WTC11 (cell line): ENCODE measurements around the gene TMEM243. TPM values are rescaled to one million over a fixed set of nuclear protein-coding genes. Genes with fewer than 3 reads are reported as not detected.
"Not testable (repeated sequence)": the region's sequence is repeated elsewhere in the genome, so short reads cannot be mapped to it uniquely, and the experiment has no call there.

Source experiments
- ATAC-seq: fragments of 200-7000 bp; cut with Tn5 transposase; 2 replicates; pipeline ENCODE4 v1.10.0; 2021; ENCODE audit warnings: mild to moderate bottlenecking, moderate library complexity
- CTCF ChIA-PET: fragments of 300-600 bp; sonication (Branson Sonifier 250); formaldehyde crosslinking; loops from one replicate; lab custom pipeline; 2021; ENCODE audit warnings: antibody characterized with exemption; lab: Charles Lee
- POLR2A ChIA-PET: fragments of 350-600 bp; sonication (Branson Sonifier 250); formaldehyde crosslinking; loops from one replicate; lab custom pipeline; 2021; ENCODE audit warnings: antibody characterized with exemption; lab: Charles Lee
- DNase-seq: peaks from one replicate; pipeline ENCODE4 v3.0.0; 2021; ENCODE audit warnings: low spot score
- H3K27ac Mint-ChIP-seq: 2 replicates; pipeline ENCODE4 v1.8.0; 2021; ENCODE audit warnings: mixed read lengths
- H3K27me3 Mint-ChIP-seq: 2 replicates; pipeline ENCODE4 v1.8.0; 2021; ENCODE audit warnings: low read depth, mild to moderate bottlenecking, moderate library complexity, mixed read lengths
- H3K36me3 Mint-ChIP-seq: 2 replicates; pipeline ENCODE4 v1.8.0; 2021; ENCODE audit warnings: mixed read lengths
- H3K4me1 Mint-ChIP-seq: 2 replicates; pipeline ENCODE4 v1.8.0; 2022; ENCODE audit warnings: mixed read lengths
- H3K4me3 Mint-ChIP-seq: 2 replicates; pipeline ENCODE4 v1.8.0; 2021; ENCODE audit warnings: mild to moderate bottlenecking, moderate library complexity, mixed read lengths
- H3K9me3 Mint-ChIP-seq: 2 replicates; pipeline ENCODE4 v1.8.0; 2021; ENCODE audit warnings: mixed read lengths
- CREM ChIP-seq: sonication (generic); formaldehyde crosslinking; IDR thresholded peaks from 2 replicates; pipeline ENCODE4 v1.8.1; 2022; ENCODE audit warnings: mild to moderate bottlenecking, missing genetic modification reagents, moderate library complexity
- E2F1 ChIP-seq: sonication (generic); formaldehyde crosslinking; IDR thresholded peaks from 2 replicates; pipeline ENCODE4 v1.8.0; 2022; ENCODE audit warnings: mild to moderate bottlenecking, missing genetic modification reagents
- ESRRA ChIP-seq: sonication (generic); formaldehyde crosslinking; IDR thresholded peaks from 2 replicates; pipeline ENCODE4 v1.8.1; 2022; ENCODE audit warnings: mild to moderate bottlenecking, missing genetic modification reagents, borderline replicate concordance
- FOXK1 ChIP-seq: sonication (generic); formaldehyde crosslinking; IDR thresholded peaks from 2 replicates; pipeline ENCODE4 v1.8.0; 2022; ENCODE audit warnings: mild to moderate bottlenecking, moderate library complexity, missing genetic modification reagents
- GABPB1 ChIP-seq: sonication (generic); formaldehyde crosslinking; IDR thresholded peaks from 2 replicates; pipeline ENCODE4 v1.8.1; 2023; ENCODE audit warnings: mild to moderate bottlenecking, missing genetic modification reagents
- OVOL2 ChIP-seq: fragments of 250-450 bp; sonication (Bioruptor Pico); IDR thresholded peaks from 2 replicates; pipeline ENCODE4 v1.9.0; 2021; ENCODE audit warnings: mild to moderate bottlenecking, borderline replicate concordance
- USF1 ChIP-seq: sonication (generic); formaldehyde crosslinking; IDR thresholded peaks from 2 replicates; pipeline ENCODE4 v1.8.0; 2022; ENCODE audit warnings: mild to moderate bottlenecking, missing genetic modification reagents
- ZBTB21 ChIP-seq: sonication (generic); formaldehyde crosslinking; IDR thresholded peaks from 2 replicates; pipeline ENCODE4 v1.8.1; 2023; ENCODE audit warnings: mild to moderate bottlenecking, missing genetic modification reagents, borderline replicate concordance
- ZNF138 ChIP-seq: sonication (generic); formaldehyde crosslinking; conservative IDR thresholded peaks from 2 replicates; pipeline ENCODE4 v1.8.1; 2022; ENCODE audit warnings: mild to moderate bottlenecking, moderate library complexity, missing genetic modification reagents
- ZNF219 ChIP-seq: sonication (generic); formaldehyde crosslinking; IDR thresholded peaks from 2 replicates; pipeline ENCODE4 v1.8.0; 2023; ENCODE audit warnings: missing genetic modification reagents, mild to moderate bottlenecking, borderline replicate concordance
- ZNF423 ChIP-seq: fragments of 250-450 bp; sonication (Bioruptor Pico); IDR thresholded peaks from 2 replicates; pipeline ENCODE4 v2.1.2; 2022; ENCODE audit warnings: mild to moderate bottlenecking, moderate library complexity
- ZNF512 ChIP-seq: sonication (generic); formaldehyde crosslinking; IDR thresholded peaks from 2 replicates; pipeline ENCODE4 v1.8.1; 2022; ENCODE audit warnings: missing genetic modification reagents, borderline replicate concordance
- total RNA-seq: library from RNA; stranded (reverse); gene quantifications from 3 replicates; pipeline ENCODE4 v1.2.3, GENCODE V29; 2021
- TF ChIP-seq, protein P1 (sequence below): fragments of 250-450 bp; sonication (Bioruptor Pico); IDR thresholded peaks from 2 replicates; pipeline ENCODE4 v1.9.0; 2021; ENCODE audit warnings: moderate library complexity, mild to moderate bottlenecking, inconsistent platforms, borderline replicate concordance
- TF ChIP-seq, protein P2 (sequence below): sonication (generic); formaldehyde crosslinking; IDR thresholded peaks from 2 replicates; pipeline ENCODE4 v1.8.1; 2022; ENCODE audit warnings: low read depth, missing genetic modification reagents, borderline replicate concordance
- TF ChIP-seq, protein P3 (sequence below): fragments of 250-450 bp; sonication (Bioruptor Pico); IDR thresholded peaks from 2 replicates; pipeline ENCODE4 v1.9.0; 2021; ENCODE audit warnings: mild to moderate bottlenecking, borderline replicate concordance

TMEM243 gene
- total RNA-seq, 1 experiment from 2014 or later: 29.0 TPM

GRCh38 chr7:87204933-87205332, 14.6 kb downstream of the TMEM243 start:
- no peak overlapping the region for H3K27ac Mint-ChIP-seq
- TF ChIP-seq, protein P1, sequence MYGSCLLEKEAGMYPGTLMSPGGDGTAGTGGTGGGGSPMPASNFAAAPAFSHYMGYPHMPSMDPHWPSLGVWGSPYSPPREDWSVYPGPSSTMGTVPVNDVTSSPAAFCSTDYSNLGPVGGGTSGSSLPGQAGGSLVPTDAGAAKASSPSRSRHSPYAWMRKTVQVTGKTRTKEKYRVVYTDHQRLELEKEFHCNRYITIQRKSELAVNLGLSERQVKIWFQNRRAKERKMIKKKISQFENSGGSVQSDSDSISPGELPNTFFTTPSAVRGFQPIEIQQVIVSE (CRISPR knock-in tag): no peak
- TF ChIP-seq USF1 (no peak), OVOL2 (CRISPR knock-in tag) (no peak), ZNF512 (CRISPR knock-in tag) (no peak), ZNF219 (CRISPR knock-in tag) (no peak), GABPB1 (CRISPR knock-in tag) (no peak), ESRRA (no peak), CREM (CRISPR knock-in tag) (no peak), ZBTB21 (CRISPR knock-in tag) (no peak), E2F1 (CRISPR knock-in tag) (no peak), ZNF138 (no peak), ZNF423 (CRISPR knock-in tag) (no peak), FOXK1 (CRISPR knock-in tag) (no peak)
- TF ChIP-seq, protein P2, sequence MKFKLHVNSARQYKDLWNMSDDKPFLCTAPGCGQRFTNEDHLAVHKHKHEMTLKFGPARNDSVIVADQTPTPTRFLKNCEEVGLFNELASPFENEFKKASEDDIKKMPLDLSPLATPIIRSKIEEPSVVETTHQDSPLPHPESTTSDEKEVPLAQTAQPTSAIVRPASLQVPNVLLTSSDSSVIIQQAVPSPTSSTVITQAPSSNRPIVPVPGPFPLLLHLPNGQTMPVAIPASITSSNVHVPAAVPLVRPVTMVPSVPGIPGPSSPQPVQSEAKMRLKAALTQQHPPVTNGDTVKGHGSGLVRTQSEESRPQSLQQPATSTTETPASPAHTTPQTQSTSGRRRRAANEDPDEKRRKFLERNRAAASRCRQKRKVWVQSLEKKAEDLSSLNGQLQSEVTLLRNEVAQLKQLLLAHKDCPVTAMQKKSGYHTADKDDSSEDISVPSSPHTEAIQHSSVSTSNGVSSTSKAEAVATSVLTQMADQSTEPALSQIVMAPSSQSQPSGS (CRISPR knock-in tag): no peak
- TF ChIP-seq, protein P3, sequence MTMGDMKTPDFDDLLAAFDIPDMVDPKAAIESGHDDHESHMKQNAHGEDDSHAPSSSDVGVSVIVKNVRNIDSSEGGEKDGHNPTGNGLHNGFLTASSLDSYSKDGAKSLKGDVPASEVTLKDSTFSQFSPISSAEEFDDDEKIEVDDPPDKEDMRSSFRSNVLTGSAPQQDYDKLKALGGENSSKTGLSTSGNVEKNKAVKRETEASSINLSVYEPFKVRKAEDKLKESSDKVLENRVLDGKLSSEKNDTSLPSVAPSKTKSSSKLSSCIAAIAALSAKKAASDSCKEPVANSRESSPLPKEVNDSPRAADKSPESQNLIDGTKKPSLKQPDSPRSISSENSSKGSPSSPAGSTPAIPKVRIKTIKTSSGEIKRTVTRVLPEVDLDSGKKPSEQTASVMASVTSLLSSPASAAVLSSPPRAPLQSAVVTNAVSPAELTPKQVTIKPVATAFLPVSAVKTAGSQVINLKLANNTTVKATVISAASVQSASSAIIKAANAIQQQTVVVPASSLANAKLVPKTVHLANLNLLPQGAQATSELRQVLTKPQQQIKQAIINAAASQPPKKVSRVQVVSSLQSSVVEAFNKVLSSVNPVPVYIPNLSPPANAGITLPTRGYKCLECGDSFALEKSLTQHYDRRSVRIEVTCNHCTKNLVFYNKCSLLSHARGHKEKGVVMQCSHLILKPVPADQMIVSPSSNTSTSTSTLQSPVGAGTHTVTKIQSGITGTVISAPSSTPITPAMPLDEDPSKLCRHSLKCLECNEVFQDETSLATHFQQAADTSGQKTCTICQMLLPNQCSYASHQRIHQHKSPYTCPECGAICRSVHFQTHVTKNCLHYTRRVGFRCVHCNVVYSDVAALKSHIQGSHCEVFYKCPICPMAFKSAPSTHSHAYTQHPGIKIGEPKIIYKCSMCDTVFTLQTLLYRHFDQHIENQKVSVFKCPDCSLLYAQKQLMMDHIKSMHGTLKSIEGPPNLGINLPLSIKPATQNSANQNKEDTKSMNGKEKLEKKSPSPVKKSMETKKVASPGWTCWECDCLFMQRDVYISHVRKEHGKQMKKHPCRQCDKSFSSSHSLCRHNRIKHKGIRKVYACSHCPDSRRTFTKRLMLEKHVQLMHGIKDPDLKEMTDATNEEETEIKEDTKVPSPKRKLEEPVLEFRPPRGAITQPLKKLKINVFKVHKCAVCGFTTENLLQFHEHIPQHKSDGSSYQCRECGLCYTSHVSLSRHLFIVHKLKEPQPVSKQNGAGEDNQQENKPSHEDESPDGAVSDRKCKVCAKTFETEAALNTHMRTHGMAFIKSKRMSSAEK (CRISPR knock-in tag): no peak
- ChIA-PET POLR2A (interaction anchor here (1.2 kb wide), 1 partner anchor 15 kb away, joined by 3 read pairs; the partner anchor contains the start of gene TMEM243), CTCF (no interaction called here)
- DNase-seq: no peak
- H3K36me3 Mint-ChIP-seq: peaks cover 80% of the 10 kb centered on the region
- peaks cover 62% of the 10 kb centered on the region for H3K9me3 Mint-ChIP-seq
- H3K4me3 Mint-ChIP-seq: no peak overlapping the region
- peaks cover 24% of the 10 kb centered on the region for H3K4me1 Mint-ChIP-seq
- H3K27me3 Mint-ChIP-seq: peaks cover 5% of the 10 kb centered on the region; the same call in 1 of the 2 replicates
- ATAC-seq: no peak

- H3K27me3 Mint-ChIP-seq, CTCF ChIA-PET: not testable (repeated sequence)
- peaks cover 57% of the 10 kb centered on the region for H3K9me3 Mint-ChIP-seq
Observed at GRCh38 chr7:87203929-87204328, 15.6 kb downstream of the TMEM243 start.

More at GRCh38 chr7:87203929-87204328, 15.6 kb downstream of the TMEM243 start:
- not testable (repeated sequence) for H3K4me3 Mint-ChIP-seq, ATAC-seq, H3K27ac Mint-ChIP-seq, DNase-seq
- Mint-ChIP-seq H3K4me1 (peaks cover 27% of the 10 kb centered on the region), H3K36me3 (peaks cover 73% of the 10 kb centered on the region)
- POLR2A ChIA-PET: interaction anchor here (1.2 kb wide), 1 partner anchor 16 kb away, joined by 3 read pairs; the partner anchor contains the start of gene TMEM243
